ENCODE data around the gene MPZL1. TPM values are rescaled to one million over a fixed set of nuclear protein-coding genes. Genes with fewer than 3 reads are reported as not detected.
A peak's percentile ranks its signal among the peaks of the same experiment; 100 is the strongest.
"Not testable (repeated sequence)": the region's sequence is repeated elsewhere in the genome, so short reads cannot be mapped to it uniquely, and the experiment has no call there.

MPZL1 gene
- total RNA-seq, 1 experiment from 2014 or later, result 52.1 TPM

GRCh38 chr1:167776616-167777268 is 55.0 kb downstream of the MPZL1 start:
- no peak for DNase-seq (ENCODE audit: low read depth)

- no peak for DNase-seq (ENCODE audit: low read depth)
Measured at GRCh38 chr1:167777269-167777650, 55.5 kb downstream of the MPZL1 start.

- DNase-seq (ENCODE audit: low read depth), result no peak
Measured at GRCh38 chr1:167781558-167781957, 59.8 kb downstream of the MPZL1 start.

GRCh38 chr1:167782946-167783345 is 61.2 kb downstream of the MPZL1 start:
- DNase-seq (ENCODE audit: low read depth), result no peak

GRCh38 chr1:167784876-167785550 is 63.2 kb downstream of the MPZL1 start:
- DNase-seq (ENCODE audit: low read depth), result no peak

GRCh38 chr1:167786502-167786901 is 64.7 kb downstream of the MPZL1 start:
- no peak for DNase-seq (ENCODE audit: low read depth)

GRCh38 chr1:167789501-167789900 is 67.7 kb downstream of the MPZL1 start:
- no peak for DNase-seq (ENCODE audit: low read depth)

GRCh38 chr1:167790117-167790516 is 68.3 kb downstream of the MPZL1 start:
- no peak for DNase-seq (ENCODE audit: low read depth)

- no peak for DNase-seq (ENCODE audit: low read depth)
Measured at GRCh38 chr1:167791281-167792187, 69.8 kb downstream of the MPZL1 start.

GRCh38 chr1:167792188-167792565 is 70.4 kb downstream of the MPZL1 start:
- no peak for DNase-seq (ENCODE audit: low read depth)

- no peak for DNase-seq (ENCODE audit: low read depth)
Measured at GRCh38 chr1:167794043-167794442, 72.3 kb downstream of the MPZL1 start.

GRCh38 chr1:167795810-167796740 is 74.3 kb downstream of the MPZL1 start:
- DNase-seq (ENCODE audit: low read depth), result no peak

- DNase-seq (ENCODE audit: low read depth), result peak; percentile 91
Measured at GRCh38 chr1:167797015-167797414, 75.2 kb downstream of the MPZL1 start.

GRCh38 chr1:167798952-167799351 is 77.2 kb downstream of the MPZL1 start:
- no peak for DNase-seq (ENCODE audit: low read depth)

- no peak for DNase-seq (ENCODE audit: low read depth)
Measured at GRCh38 chr1:167799747-167800146, 78.0 kb downstream of the MPZL1 start.

- DNase-seq (ENCODE audit: low read depth), result no peak
Measured at GRCh38 chr1:167800251-167800650, 78.5 kb downstream of the MPZL1 start.

- no peak for DNase-seq (ENCODE audit: low read depth)
Measured at GRCh38 chr1:167802235-167802634, 80.5 kb downstream of the MPZL1 start.

- DNase-seq (ENCODE audit: low read depth), result peak; percentile 93
Measured at GRCh38 chr1:167803358-167804207, 81.8 kb downstream of the MPZL1 start.

- no peak for DNase-seq (ENCODE audit: low read depth)
Measured at GRCh38 chr1:167805041-167805556, 83.3 kb downstream of the MPZL1 start.

GRCh38 chr1:167806235-167806634 is 84.5 kb downstream of the MPZL1 start:
- DNase-seq (ENCODE audit: low read depth), result not testable (repeated sequence)
